Measurements from ENCODE around the gene SLC44A4. TPM values are rescaled to one million over a fixed set of nuclear protein-coding genes. Genes with fewer than 3 reads are reported as not detected.

SLC44A4 gene
- total and polyA plus RNA-seq, 2 of the 8 experiments (the other 6 are each of a cell fraction or from before 2014, with no cell fraction given), result 4.8 to 7.0 TPM

- 44% methylated on average over 4 of the region's 4 CpGs; no CpG with 5 or more reads in 1 of the 2 experiments for WGBS, 2 experiments (ENCODE audit: extremely low coverage in 1 of 2, insufficient coverage in 1 of 2, insufficient read length in 1 of 2, insufficient replicate concordance in 2 of 2, low coverage in 1 of 2, low lambda C conversion rate in 2 of 2, missing lambda C conversion rate in 1 of 2)
- Histone ChIP-seq H2BK20ac (ENCODE audit: low read length) (no peak overlapping the region), H3K56ac (replicated peaks; ENCODE audit: insufficient read length, low read depth, low read length) (no peak overlapping the region), H3K4me3 (ENCODE audit: extremely low read depth in 1 of 4, insufficient read depth in 2 of 4, low read depth in 3 of 4, low read length in 4 of 4) (peak overlapping the region in 2 of 4 experiments; percentile 7 to 23; a peak in 3 of 8 replicates), H3K9me3 (ENCODE audit: insufficient read depth in 2 of 2, low read depth in 1 of 2, low read length in 1 of 2) (no peaks in the 10 kb centered on the region), H4K91ac (replicated peaks; ENCODE audit: insufficient read length, low read length) (no peak overlapping the region), H3K79me2 (ENCODE audit: control insufficient read depth in 1 of 2, insufficient read depth in 2 of 2, low read length in 2 of 2) (no peaks in the 10 kb centered on the region), H3K4ac (replicated peaks; ENCODE audit: insufficient read length, low read depth, low read length) (no peak overlapping the region), H3K36me3 (ENCODE audit: control insufficient read depth in 2 of 4, insufficient read depth in 4 of 4, low read length in 3 of 4) (no peaks in the 10 kb centered on the region), H3K4me1 (replicated peaks in 1 of 4; ENCODE audit: control insufficient read depth in 3 of 4, insufficient read depth in 4 of 4, low read length in 3 of 4) (peaks cover 0 to 13% (median 6%) of the 10 kb centered on the region in 4 experiments; a peak in 6 of 7 replicates), H2AK5ac (ENCODE audit: low read depth, low read length) (no peak overlapping the region), H3K18ac (ENCODE audit: extremely low read depth, low read length) (no peak overlapping the region), H3K79me1 (ENCODE audit: low read depth, low read length) (no peaks in the 10 kb centered on the region), H3K9ac (replicated peaks in 1 of 4; ENCODE audit: extremely low read depth in 1 of 4, low read depth in 3 of 4, low read length in 3 of 4) (peak overlapping the region in 1 of 4 experiments; percentile 60; a peak in 2 of 7 replicates), H2BK12ac (ENCODE audit: low read depth, low read length) (no peak overlapping the region), H4K20me1 (replicated peaks in 1 of 2; ENCODE audit: control insufficient read depth in 1 of 2, insufficient read depth in 2 of 2, low read length in 2 of 2) (no peaks in the 10 kb centered on the region), H4K8ac (ENCODE audit: extremely low read depth, insufficient read depth, low read length) (no peak overlapping the region), H2AFZ (ENCODE audit: low read length) (peak overlapping the region; percentile 80), H3K14ac (ENCODE audit: insufficient read length) (no peak overlapping the region), H3K27me3 (replicated peaks in 1 of 4; ENCODE audit: control insufficient read depth in 3 of 4, extremely low read depth in 1 of 4, insufficient read depth in 3 of 4, low read length in 3 of 4) (no peaks in the 10 kb centered on the region), H3K23ac (ENCODE audit: insufficient read length) (no peak overlapping the region), H2BK120ac (replicated peaks; ENCODE audit: low read depth, low read length) (no peak overlapping the region), H2BK15ac (ENCODE audit: low read length) (no peak overlapping the region), H3K27ac (ENCODE audit: low read depth, low read length) (no peak overlapping the region), H4K5ac (ENCODE audit: insufficient read length, low read depth, low read length) (no peak overlapping the region), H3K23me2 (ENCODE audit: low read depth, low read length) (peaks cover 4% of the 10 kb centered on the region; the same call in 1 of the 2 replicates), H3K4me2 (ENCODE audit: insufficient read depth in 1 of 2, low read depth in 2 of 2, low read length in 2 of 2) (peak overlapping the region; percentile 57 to 58), H2BK5ac (ENCODE audit: low read depth, low read length) (no peak overlapping the region)
- peak in 1 of 2 experiments; percentile 49 for DNase-seq (ENCODE audit: low read depth in 1 of 2, low spot score in 2 of 2)
- FAIRE-seq, result no peak
- TF ChIP-seq BCL11A (IDR thresholded peaks at IDR 0.05; ENCODE audit: low read depth in 2 of 2, low read length in 2 of 2), result no peak
- TF ChIP-seq PHF8 (conservative IDR thresholded peaks at IDR 0.05; ENCODE audit: low read depth, low read length), result no peak
- TF ChIP-seq POU5F1 (IDR thresholded peaks at IDR 0.05; ENCODE audit: low read depth, low read length), result no peak
- TF ChIP-seq SP1 (IDR thresholded peaks at IDR 0.05; ENCODE audit: low read depth, low read length), result 0 out of 2 replicates have a peak, but pooled peaks have one; percentile 51
- no peak for TF ChIP-seq CBX5 (IDR thresholded peaks at IDR 0.05; ENCODE audit: low read depth, low read length)
- no peak for TF ChIP-seq HDAC2 (IDR thresholded peaks at IDR 0.05; ENCODE audit: borderline replicate concordance in 1 of 2, low read depth in 2 of 2, low read length in 2 of 2)
- peak; percentile 27 for TF ChIP-seq ASH2L (IDR thresholded peaks at IDR 0.05; ENCODE audit: low read length)
- no peak for TF ChIP-seq RAD21 (IDR thresholded peaks at IDR 0.05 in 1 of 2, conservative IDR thresholded peaks at IDR 0.05 in 1 of 2; ENCODE audit: low read depth in 2 of 2, low read length in 2 of 2)
- ChIA-PET CTCF (ENCODE audit: partially characterized antibody) (interaction anchor here (0.6 to 1.9 kb wide), 6 partner anchors 17 to 216 kb away, joined by 3 to 10 read pairs (median 4); no protein-coding TSS in a partner anchor), POLR2A (ENCODE audit: partially characterized antibody) (interaction anchor here (0.7 to 2.8 kb wide), 6 partner anchors 11 to 60 kb away, joined by 3 to 10 read pairs (median 4); no protein-coding TSS in a partner anchor)
Measured at GRCh38 chr6:31906122-31906521, 27.3 kb upstream of the SLC44A4 start.

Data from H1 (cell line).